Ishikawa (cell line): ENCODE measurements around the gene TKT.

Experiments
- CEBPB ChIP-seq: IDR thresholded peaks from 2 replicates; pipeline ENCODE4 v1.6.1; 2012
- CREB1 ChIP-seq: IDR thresholded peaks from 2 replicates; pipeline ENCODE4 v1.6.1; 2012; ENCODE audit warnings: low read depth
- EGR1 ChIP-seq: IDR thresholded peaks from 2 replicates; pipeline ENCODE4 v1.6.1; 2012
- EP300 ChIP-seq: IDR thresholded peaks from 2 replicates; pipeline ENCODE4 v1.6.1; 2012; ENCODE audit warnings: borderline replicate concordance
- FOXM1 ChIP-seq: IDR thresholded peaks from 2 replicates; pipeline ENCODE4 v1.6.1; 2012; ENCODE audit warnings: low read depth, borderline replicate concordance
- MAX ChIP-seq: IDR thresholded peaks from 2 replicates; pipeline ENCODE4 v1.6.1; 2012
- NFIC ChIP-seq: IDR thresholded peaks from 2 replicates; pipeline ENCODE4 v1.6.1; 2012
- RAD21 ChIP-seq: IDR thresholded peaks from 2 replicates; pipeline ENCODE4 v1.6.1; 2012; ENCODE audit warnings: low read depth
- REST ChIP-seq: IDR thresholded peaks from 2 replicates; pipeline ENCODE4 v1.6.1; 2012; ENCODE audit warnings: low read depth, mild to moderate bottlenecking
- TAF1 ChIP-seq: IDR thresholded peaks from 2 replicates; pipeline ENCODE4 v1.6.1; 2012; ENCODE audit warnings: low read depth, mild to moderate bottlenecking
- TCF12 ChIP-seq: IDR thresholded peaks from 2 replicates; pipeline ENCODE4 v1.6.1; 2012; ENCODE audit warnings: low read depth
- USF1 ChIP-seq: IDR thresholded peaks from 2 replicates; pipeline ENCODE4 v1.6.1; 2012
- YY1 ChIP-seq: IDR thresholded peaks from 2 replicates; pipeline ENCODE4 v1.6.1; 2012; ENCODE audit warnings: low read depth
- ZBTB7A ChIP-seq: IDR thresholded peaks from 2 replicates; pipeline ENCODE4 v1.6.1; 2012; ENCODE audit warnings: low read depth

- TF ChIP-seq MAX (no peak), RAD21 (no peak), REST (no peak), TAF1 (no peak), TCF12 (no peak), EP300 (no peak), YY1 (no peak), CEBPB (no peak), USF1 (no peak), FOXM1 (no peak), CREB1 (no peak), EGR1 (no peak), ZBTB7A (no peak), NFIC (no peak)
These were observed 16.9 kb downstream of the TKT start for GRCh38 chr3:53238886-53239285.
